HFF-Myc (cell line): Measurements from ENCODE around the gene FMNL3.

Source experiments
- DNase-seq: peaks from one replicate; pipeline ENCODE4 v3.0.0-alpha.2; 2011; ENCODE audit warnings: low read depth; ENCODE audit errors: extremely low read depth
- H3K4me3 ChIP-seq: replicated peaks from 2 replicates; pipeline ENCODE4 v1.5.1; 2011; ENCODE audit warnings: low read depth, mild to moderate bottlenecking, control low read depth, low read length
- CTCF ChIP-seq: IDR thresholded peaks from 2 replicates; pipeline ENCODE4 v1.5.1; 2012; ENCODE audit warnings: mild to moderate bottlenecking, low read depth, low read length, control low read depth; ENCODE audit errors: missing control alignments

Gene FMNL3

DNA sequence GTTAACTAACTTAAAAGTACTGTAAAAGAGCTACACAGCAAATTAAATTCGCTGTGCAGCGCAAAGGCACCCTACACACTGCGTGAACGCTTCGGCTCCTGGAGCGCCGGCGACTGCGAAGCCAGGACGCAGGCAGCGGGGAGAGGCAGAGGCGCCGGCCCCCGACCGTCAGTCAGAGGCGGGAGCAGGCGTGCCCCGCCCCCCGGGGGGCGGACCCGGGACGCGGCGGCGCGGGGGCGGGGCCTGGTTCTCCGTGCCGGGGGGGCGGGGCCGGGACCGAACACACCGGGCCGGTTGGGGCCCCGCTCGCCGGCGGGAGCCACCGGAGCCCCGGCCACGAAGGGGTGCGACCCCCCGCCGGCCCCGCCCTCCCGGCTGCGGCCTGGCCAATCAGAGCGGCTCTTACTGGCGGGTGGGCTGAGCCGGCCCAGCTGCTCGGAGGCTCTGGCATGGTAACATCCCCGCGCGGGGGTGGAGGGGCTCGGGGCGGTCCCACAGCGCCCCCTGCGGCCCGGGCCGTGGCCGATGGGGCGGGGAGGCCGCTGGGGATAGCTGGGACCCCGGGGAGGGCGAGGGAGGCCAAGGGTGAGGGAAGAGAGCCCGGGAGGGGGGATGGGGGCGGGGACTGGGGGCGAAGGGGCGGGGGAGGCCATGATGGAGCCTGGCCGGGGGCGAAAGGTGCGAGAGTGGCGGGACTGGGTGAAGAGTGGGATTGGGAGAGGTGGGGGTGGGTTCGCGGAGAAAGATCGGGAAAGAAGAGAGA is 83.9 kb downstream of the FMNL3 start, which contains the start of gene PRPF40B:
Gene PRPF40B (plus strand): TSS at position 420 of the 763 bp plus-strand sequence. CDS start 30 bp downstream, at position 450.
- DNase-seq: peak; percentile 33
- H3K4me3 ChIP-seq: peak within 1 kb of the TSS; percentile 57
- TF ChIP-seq CTCF: peak; percentile 38

GRCh38 chr12:49622501-49623141 is 84.6 kb downstream of the FMNL3 start:
- no peak for TF ChIP-seq CTCF
- peak; percentile 10 for DNase-seq
- H3K4me3 ChIP-seq: peak overlapping the region; percentile 57

GRCh38 chr12:49621651-49622500 is 85.3 kb downstream of the FMNL3 start:
- no peak for DNase-seq
- no peak for TF ChIP-seq CTCF
- peak overlapping the region; percentile 57 for H3K4me3 ChIP-seq

DNA sequence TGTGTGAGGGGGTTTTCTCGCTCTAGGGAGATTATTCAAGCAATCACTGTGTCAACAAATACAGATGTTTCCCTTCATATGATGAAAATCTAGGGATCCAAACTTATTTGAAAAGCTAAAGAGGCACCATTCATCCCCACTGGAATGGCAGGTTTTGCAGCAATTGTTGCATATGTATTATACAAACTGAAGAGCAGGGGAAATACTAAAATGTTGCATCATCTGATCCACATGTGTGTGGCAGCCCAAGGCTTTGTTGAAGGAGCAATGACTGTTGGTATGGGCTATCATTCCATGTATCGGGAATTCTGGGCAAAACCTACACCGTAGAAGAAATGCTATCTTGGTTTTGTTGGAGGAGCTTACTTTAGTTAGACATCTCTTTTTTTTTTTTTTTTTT is 87.9 kb downstream of the FMNL3 start:
- H3K4me3 ChIP-seq: no peak overlapping the region
- no peak for DNase-seq
- TF ChIP-seq CTCF: no peak

DNA sequence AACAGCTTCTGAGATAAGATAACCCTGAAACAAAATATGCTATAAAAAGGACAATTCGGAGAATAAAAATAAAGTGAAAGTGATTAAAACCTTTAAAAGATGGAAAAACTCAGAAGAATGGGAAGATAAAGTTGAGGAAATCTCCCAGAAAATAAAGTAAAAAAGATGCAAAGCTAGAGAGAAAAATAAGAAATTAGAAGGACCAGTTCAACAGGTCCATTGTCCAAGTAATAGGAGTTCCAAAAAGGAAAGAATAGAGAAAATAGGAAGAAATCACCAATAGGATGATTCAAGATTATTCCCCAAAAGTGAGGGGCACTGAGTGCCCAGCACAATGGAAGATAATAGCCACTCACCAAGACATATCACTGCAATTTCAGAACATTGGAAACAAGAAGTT is 88.6 kb downstream of the FMNL3 start:
- no peak overlapping the region for H3K4me3 ChIP-seq
- DNase-seq: no peak
- no peak for TF ChIP-seq CTCF

DNA sequence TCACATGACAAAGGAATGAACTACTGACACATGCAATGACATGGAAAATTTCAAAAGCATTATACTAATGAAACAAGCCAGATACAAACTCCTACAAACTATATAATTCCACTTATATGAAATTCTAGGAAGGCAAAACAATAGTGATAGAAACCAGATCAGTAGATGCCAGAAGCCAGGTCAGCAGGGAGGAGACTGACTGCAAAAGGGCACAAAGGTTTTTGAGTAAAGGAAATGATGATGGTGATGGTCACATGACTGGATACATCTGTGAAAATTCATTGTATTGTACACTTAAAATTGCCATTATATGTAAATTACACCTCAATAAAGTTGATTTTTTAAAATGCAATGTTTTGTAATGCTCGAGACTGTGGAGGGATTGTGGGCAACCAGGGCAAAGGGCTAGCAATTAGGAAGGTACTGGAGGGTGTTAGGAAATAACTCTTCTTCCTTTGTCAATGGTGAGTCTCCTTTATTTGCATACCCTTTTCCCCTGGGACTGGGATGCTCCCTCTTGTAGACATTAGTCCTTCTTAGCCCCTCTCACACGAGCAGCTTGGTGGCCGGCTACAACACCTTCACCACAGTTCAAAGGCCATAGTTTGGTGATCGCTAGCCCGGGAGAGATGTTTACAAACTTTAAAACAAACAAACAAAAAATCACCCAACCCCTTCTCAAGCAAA is 90.5 kb downstream of the FMNL3 start:
- TF ChIP-seq CTCF: no peak
- no peak overlapping the region for H3K4me3 ChIP-seq

More for the DNA sequence above, 90.5 kb downstream of the FMNL3 start:
- DNase-seq: no peak
